ENCODE data around the gene EVL. TPM values are rescaled to one million over a fixed set of nuclear protein-coding genes. Genes with fewer than 3 reads are reported as not detected.

Gene EVL
- total RNA-seq, 1 experiment from 2014 or later = 82.9 TPM

DNA sequence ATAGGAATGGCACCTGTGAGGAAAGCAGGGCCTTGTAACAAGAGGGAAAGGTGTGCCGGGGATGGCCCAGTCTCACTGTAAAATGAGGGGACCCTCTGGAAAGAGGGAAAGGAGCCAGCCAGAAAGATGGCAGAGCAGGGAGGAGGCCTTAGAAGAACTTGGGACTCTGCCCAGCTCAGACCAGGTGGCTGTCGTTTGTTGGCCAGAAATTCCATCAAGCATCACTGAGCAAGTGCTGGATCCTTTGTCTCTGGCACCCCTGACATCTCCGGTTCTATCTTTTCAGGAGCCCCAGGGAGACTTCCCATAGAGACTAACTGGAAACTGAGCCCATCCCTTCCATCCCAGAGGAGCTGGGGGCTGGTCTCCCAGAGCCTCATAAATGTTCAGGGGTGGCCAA, 50.9 kb downstream of the EVL start:
- intact Hi-C loops (cut with micrococcal nuclease; ENCODE audit: unreplicated experiment) = no loop called here
- Histone ChIP-seq H3K27me3 (replicated peaks; ENCODE audit: insufficient read depth, low read depth, low read length, poor library complexity) (no peaks in the 10 kb centered on the region), H3K4me3 (ENCODE audit: low read depth, low read length, poor library complexity, severe bottlenecking) (no peak overlapping the region), H3K27ac (ENCODE audit: low read depth, low read length, poor library complexity, severe bottlenecking) (no peak overlapping the region), H3K9me3 (ENCODE audit: low read depth, low read length, poor library complexity, severe bottlenecking) (no peaks in the 10 kb centered on the region), H3K4me1 (ENCODE audit: insufficient read depth, low read length, poor library complexity, severe bottlenecking) (no peaks in the 10 kb centered on the region), H3K36me3 (ENCODE audit: insufficient read depth, low read length, poor library complexity, severe bottlenecking) (no peaks in the 10 kb centered on the region)
- CTCF ChIA-PET = no interaction called here
- POLR2A ChIA-PET (ENCODE audit: low non-redundant PET) = no interaction called here
- no TSS peak for BruUV-seq (replicated peaks)
- no peak for DNase-seq (ENCODE audit: low spot score)
- TF ChIP-seq, protein P1, sequence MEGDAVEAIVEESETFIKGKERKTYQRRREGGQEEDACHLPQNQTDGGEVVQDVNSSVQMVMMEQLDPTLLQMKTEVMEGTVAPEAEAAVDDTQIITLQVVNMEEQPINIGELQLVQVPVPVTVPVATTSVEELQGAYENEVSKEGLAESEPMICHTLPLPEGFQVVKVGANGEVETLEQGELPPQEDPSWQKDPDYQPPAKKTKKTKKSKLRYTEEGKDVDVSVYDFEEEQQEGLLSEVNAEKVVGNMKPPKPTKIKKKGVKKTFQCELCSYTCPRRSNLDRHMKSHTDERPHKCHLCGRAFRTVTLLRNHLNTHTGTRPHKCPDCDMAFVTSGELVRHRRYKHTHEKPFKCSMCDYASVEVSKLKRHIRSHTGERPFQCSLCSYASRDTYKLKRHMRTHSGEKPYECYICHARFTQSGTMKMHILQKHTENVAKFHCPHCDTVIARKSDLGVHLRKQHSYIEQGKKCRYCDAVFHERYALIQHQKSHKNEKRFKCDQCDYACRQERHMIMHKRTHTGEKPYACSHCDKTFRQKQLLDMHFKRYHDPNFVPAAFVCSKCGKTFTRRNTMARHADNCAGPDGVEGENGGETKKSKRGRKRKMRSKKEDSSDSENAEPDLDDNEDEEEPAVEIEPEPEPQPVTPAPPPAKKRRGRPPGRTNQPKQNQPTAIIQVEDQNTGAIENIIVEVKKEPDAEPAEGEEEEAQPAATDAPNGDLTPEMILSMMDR (conservative IDR thresholded peaks at IDR 0.05; ENCODE audit: low read depth, low read length) = no peak
- no peak for TF ChIP-seq EZH2 (IDR thresholded peaks at IDR 0.05; ENCODE audit: borderline replicate concordance, low read depth, low read length, poor library complexity, severe bottlenecking)

DNA sequence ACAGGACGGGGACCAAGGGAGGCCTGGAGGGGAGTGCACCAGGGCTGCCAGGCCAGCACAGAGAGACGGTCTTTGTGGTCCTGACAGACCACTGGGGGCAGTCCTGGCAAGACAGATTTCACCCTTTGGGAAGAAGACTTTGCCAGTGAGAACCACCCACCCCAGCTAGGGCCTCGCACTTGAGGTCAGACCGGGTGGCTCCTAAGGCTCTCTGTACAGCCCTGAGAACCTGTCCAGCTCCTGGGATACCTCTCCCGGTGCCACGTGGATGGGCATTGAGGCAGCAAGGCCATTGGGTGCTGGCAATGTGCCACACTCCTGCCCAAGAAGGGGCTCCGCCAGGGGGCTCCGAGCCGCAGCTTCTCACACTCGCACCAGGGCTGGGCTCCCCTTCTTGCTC, 51.8 kb downstream of the EVL start:
- no peaks in the 10 kb centered on the region for H3K4me1 ChIP-seq (ENCODE audit: insufficient read depth, low read length, poor library complexity, severe bottlenecking)
- no peak for DNase-seq (ENCODE audit: low spot score)
- no peaks in the 10 kb centered on the region for H3K27me3 ChIP-seq (replicated peaks; ENCODE audit: insufficient read depth, low read depth, low read length, poor library complexity)
- H3K36me3 ChIP-seq (ENCODE audit: insufficient read depth, low read length, poor library complexity, severe bottlenecking) = no peaks in the 10 kb centered on the region
- intact Hi-C loops (cut with micrococcal nuclease; ENCODE audit: unreplicated experiment) = no loop called here
- no peak for TF ChIP-seq EZH2 (IDR thresholded peaks at IDR 0.05; ENCODE audit: borderline replicate concordance, low read depth, low read length, poor library complexity, severe bottlenecking)
- TF ChIP-seq, protein P1 (conservative IDR thresholded peaks at IDR 0.05; ENCODE audit: low read depth, low read length) = no peak
- no TSS peak for BruUV-seq (replicated peaks)
- no peaks in the 10 kb centered on the region for H3K9me3 ChIP-seq (ENCODE audit: low read depth, low read length, poor library complexity, severe bottlenecking)
- H3K27ac ChIP-seq (ENCODE audit: low read depth, low read length, poor library complexity, severe bottlenecking) = no peak overlapping the region
- H3K4me3 ChIP-seq (ENCODE audit: low read depth, low read length, poor library complexity, severe bottlenecking) = no peak overlapping the region
- ChIA-PET CTCF (no interaction called here), POLR2A (ENCODE audit: low non-redundant PET) (interaction anchor here (0.5 kb wide), 1 partner anchor 122 kb away, joined by 9 read pairs; the partner anchor contains the start of gene YY1)

DNA sequence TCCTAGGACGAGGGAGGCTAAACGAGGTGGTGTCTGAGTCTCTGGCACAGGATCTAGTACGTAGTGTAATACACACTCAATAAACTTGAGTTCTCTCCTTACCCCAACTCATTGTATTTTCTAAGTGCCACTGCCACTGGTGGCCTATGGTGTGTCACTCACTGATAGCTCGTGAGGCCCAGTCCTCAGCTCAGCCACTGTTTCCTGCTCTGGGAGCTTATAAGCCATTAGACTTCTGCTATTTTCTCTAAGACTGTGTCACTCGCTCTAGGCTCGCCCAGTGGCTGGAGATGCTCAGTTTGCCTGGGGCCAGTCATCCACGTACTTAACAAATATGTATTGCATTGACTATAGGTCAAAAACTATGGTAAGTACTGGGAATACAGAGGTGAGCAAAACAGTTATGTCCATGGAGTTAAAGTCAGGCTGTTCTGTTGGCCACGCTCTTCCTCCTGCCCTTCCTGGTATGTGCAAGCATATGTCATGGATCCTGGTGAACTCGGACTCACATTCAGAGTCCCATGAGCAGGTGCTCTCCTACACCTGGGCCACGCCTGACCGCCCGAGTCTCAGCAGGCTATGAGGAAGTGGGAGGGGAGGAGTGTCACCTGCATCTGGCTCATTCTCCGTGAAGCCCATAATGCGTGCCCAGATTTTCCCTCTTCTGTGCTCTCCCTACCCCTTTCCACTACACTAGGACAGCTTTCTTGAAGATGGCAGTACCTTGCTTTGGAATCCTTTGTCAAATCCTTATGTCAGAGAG, 52.6 kb downstream of the EVL start:
- intact Hi-C loops (cut with micrococcal nuclease; ENCODE audit: unreplicated experiment) = no loop called here
- CTCF ChIA-PET = no interaction called here
- BruUV-seq (replicated peaks) = no TSS peak

More for the DNA sequence above, 52.6 kb downstream of the EVL start:
- no peak for DNase-seq (ENCODE audit: low spot score)
- POLR2A ChIA-PET (ENCODE audit: low non-redundant PET) = interaction anchor here (0.5 kb wide), 1 partner anchor 121 kb away, joined by 9 read pairs; the partner anchor contains the start of gene YY1
- no peak overlapping the region for H3K4me3 ChIP-seq (ENCODE audit: low read depth, low read length, poor library complexity, severe bottlenecking)
- H3K27me3 ChIP-seq (replicated peaks; ENCODE audit: insufficient read depth, low read depth, low read length, poor library complexity) = no peaks in the 10 kb centered on the region
- H3K27ac ChIP-seq (ENCODE audit: low read depth, low read length, poor library complexity, severe bottlenecking) = no peak overlapping the region
- TF ChIP-seq, protein P1 (conservative IDR thresholded peaks at IDR 0.05; ENCODE audit: low read depth, low read length) = no peak
- no peak for TF ChIP-seq EZH2 (IDR thresholded peaks at IDR 0.05; ENCODE audit: borderline replicate concordance, low read depth, low read length, poor library complexity, severe bottlenecking)
- H3K4me1 ChIP-seq (ENCODE audit: insufficient read depth, low read length, poor library complexity, severe bottlenecking) = no peaks in the 10 kb centered on the region
- no peaks in the 10 kb centered on the region for H3K9me3 ChIP-seq (ENCODE audit: low read depth, low read length, poor library complexity, severe bottlenecking)
- no peaks in the 10 kb centered on the region for H3K36me3 ChIP-seq (ENCODE audit: insufficient read depth, low read length, poor library complexity, severe bottlenecking)
